WTC11 (cell line): ENCODE results near the gene ERC1. TPM values are rescaled to one million over a fixed set of nuclear protein-coding genes. Genes with fewer than 3 reads are reported as not detected.
"Not testable (repeated sequence)": the region's sequence is repeated elsewhere in the genome, so short reads cannot be mapped to it uniquely, and the experiment has no call there.

Experiments
- ATAC-seq: fragments of 200-7000 bp; cut with Tn5 transposase; 2 replicates; pipeline ENCODE4 v1.10.0; 2021; ENCODE audit warnings: mild to moderate bottlenecking, moderate library complexity
- CTCF ChIA-PET: fragments of 300-600 bp; sonication (Branson Sonifier 250); formaldehyde crosslinking; loops from one replicate; lab custom pipeline; 2021; ENCODE audit warnings: antibody characterized with exemption; lab: Charles Lee
- POLR2A ChIA-PET: fragments of 350-600 bp; sonication (Branson Sonifier 250); formaldehyde crosslinking; loops from one replicate; lab custom pipeline; 2021; ENCODE audit warnings: antibody characterized with exemption; lab: Charles Lee
- DNase-seq: peaks from one replicate; pipeline ENCODE4 v3.0.0; 2021; ENCODE audit warnings: low spot score
- H3K27ac Mint-ChIP-seq: 2 replicates; pipeline ENCODE4 v1.8.0; 2021; ENCODE audit warnings: mixed read lengths
- H3K27me3 Mint-ChIP-seq: 2 replicates; pipeline ENCODE4 v1.8.0; 2021; ENCODE audit warnings: low read depth, mild to moderate bottlenecking, moderate library complexity, mixed read lengths
- H3K36me3 Mint-ChIP-seq: 2 replicates; pipeline ENCODE4 v1.8.0; 2021; ENCODE audit warnings: mixed read lengths
- H3K4me1 Mint-ChIP-seq: 2 replicates; pipeline ENCODE4 v1.8.0; 2022; ENCODE audit warnings: mixed read lengths
- H3K4me3 Mint-ChIP-seq: 2 replicates; pipeline ENCODE4 v1.8.0; 2021; ENCODE audit warnings: mild to moderate bottlenecking, moderate library complexity, mixed read lengths
- H3K9me3 Mint-ChIP-seq: 2 replicates; pipeline ENCODE4 v1.8.0; 2021; ENCODE audit warnings: mixed read lengths
- ATF1 ChIP-seq: sonication (generic); formaldehyde crosslinking; IDR thresholded peaks from 2 replicates; pipeline ENCODE4 v1.8.1; 2023; ENCODE audit warnings: mild to moderate bottlenecking, moderate library complexity, missing genetic modification reagents
- E2F1 ChIP-seq: sonication (generic); formaldehyde crosslinking; IDR thresholded peaks from 2 replicates; pipeline ENCODE4 v1.8.0; 2022; ENCODE audit warnings: mild to moderate bottlenecking, missing genetic modification reagents
- E2F5 ChIP-seq: sonication (generic); formaldehyde crosslinking; IDR thresholded peaks from 2 replicates; pipeline ENCODE4 v1.8.1; 2022; ENCODE audit warnings: mild to moderate bottlenecking, moderate library complexity, missing genetic modification reagents
- ERG ChIP-seq: fragments of 250-450 bp; sonication (Bioruptor Pico); IDR thresholded peaks from 2 replicates; pipeline ENCODE4 v1.8.0; 2021; ENCODE audit warnings: mild to moderate bottlenecking
- FOXJ3 ChIP-seq: sonication (generic); formaldehyde crosslinking; IDR thresholded peaks from 2 replicates; pipeline ENCODE4 v1.9.0; 2021; ENCODE audit warnings: missing genetic modification reagents, mild to moderate bottlenecking, borderline replicate concordance
- GABPB1 ChIP-seq: sonication (generic); formaldehyde crosslinking; IDR thresholded peaks from 2 replicates; pipeline ENCODE4 v1.8.1; 2023; ENCODE audit warnings: mild to moderate bottlenecking, missing genetic modification reagents
- HMGA2 ChIP-seq: fragments of 250-450 bp; sonication (Bioruptor Pico); IDR thresholded peaks from 2 replicates; pipeline ENCODE4 v1.4.0; 2021; ENCODE audit warnings: mild to moderate bottlenecking, moderate library complexity
- KAT7 ChIP-seq: sonication (generic); formaldehyde crosslinking; IDR thresholded peaks from 2 replicates; pipeline ENCODE4 v1.8.1; 2023; ENCODE audit warnings: missing genetic modification reagents, mild to moderate bottlenecking, borderline replicate concordance
- MLX ChIP-seq: sonication (generic); formaldehyde crosslinking; IDR thresholded peaks from 2 replicates; pipeline ENCODE4 v1.8.1; 2023; ENCODE audit warnings: mild to moderate bottlenecking, missing genetic modification reagents, moderate library complexity
- SMAD3 ChIP-seq: sonication (generic); formaldehyde crosslinking; IDR thresholded peaks from 2 replicates; pipeline ENCODE4 v1.8.0; 2022; ENCODE audit warnings: missing genetic modification reagents, mild to moderate bottlenecking, borderline replicate concordance
- USF2 ChIP-seq: sonication (generic); formaldehyde crosslinking; IDR thresholded peaks from 2 replicates; pipeline ENCODE4 v1.8.1; 2023; ENCODE audit warnings: mild to moderate bottlenecking, missing genetic modification reagents, moderate library complexity
- ZMAT4 ChIP-seq: fragments of 250-450 bp; sonication (Bioruptor Pico); IDR thresholded peaks from 2 replicates; pipeline ENCODE4 v1.9.0; 2021; ENCODE audit warnings: mild to moderate bottlenecking
- ZNF232 ChIP-seq: sonication (generic); formaldehyde crosslinking; IDR thresholded peaks from 2 replicates; pipeline ENCODE4 v1.8.0; 2022; ENCODE audit warnings: mild to moderate bottlenecking, missing genetic modification reagents
- ZNF416 ChIP-seq: fragments of 250-450 bp; sonication (Bioruptor Pico); IDR thresholded peaks from 2 replicates; pipeline ENCODE4 v1.9.0; 2021; ENCODE audit warnings: mild to moderate bottlenecking, inconsistent platforms
- ZNF512 ChIP-seq: sonication (generic); formaldehyde crosslinking; IDR thresholded peaks from 2 replicates; pipeline ENCODE4 v1.8.1; 2022; ENCODE audit warnings: missing genetic modification reagents, borderline replicate concordance
- total RNA-seq: library from RNA; stranded (reverse); gene quantifications from 3 replicates; pipeline ENCODE4 v1.2.3, GENCODE V29; 2021

Gene ERC1
- total RNA-seq, 1 experiment from 2014 or later: 47.5 TPM

GRCh38 chr12:1099158-1099557, 108.1 kb downstream of the ERC1 start:
- Mint-ChIP-seq H3K27ac (no peak overlapping the region), H3K36me3 (no peaks in the 10 kb centered on the region), H3K4me1 (peaks cover 31% of the 10 kb centered on the region), H3K9me3 (no peaks in the 10 kb centered on the region), H3K27me3 (no peaks in the 10 kb centered on the region), H3K4me3 (no peak overlapping the region)
- ATAC-seq: no peak
- ChIA-PET CTCF (interaction anchor here (1.7 kb wide), 1 partner anchor 19 kb away, joined by 5 read pairs; no protein-coding TSS in a partner anchor), POLR2A (no interaction called here)
- no peak for DNase-seq
- TF ChIP-seq USF2 (CRISPR knock-in tag) (no peak), ZNF512 (no peak), GABPB1 (no peak)

- DNase-seq, POLR2A ChIA-PET, H3K27me3 Mint-ChIP-seq, H3K9me3 Mint-ChIP-seq, H3K4me3 Mint-ChIP-seq, H3K36me3 Mint-ChIP-seq, H3K27ac Mint-ChIP-seq, ATAC-seq: not testable (repeated sequence)
- CTCF ChIA-PET: interaction anchor here (1.7 kb wide), 1 partner anchor 18 kb away, joined by 5 read pairs; no protein-coding TSS in a partner anchor
- peaks cover 31% of the 10 kb centered on the region for H3K4me1 Mint-ChIP-seq
Observed at GRCh38 chr12:1099618-1100017, 108.6 kb downstream of the ERC1 start.

- H3K4me1 Mint-ChIP-seq: peaks cover 31% of the 10 kb centered on the region
- no peaks in the 10 kb centered on the region for H3K27me3 Mint-ChIP-seq
- TF ChIP-seq SMAD3 (no peak), ZNF512 (no peak), KAT7 (CRISPR knock-in tag) (no peak), HMGA2 (CRISPR knock-in tag) (no peak), ATF1 (CRISPR knock-in tag) (no peak), E2F1 (CRISPR knock-in tag) (no peak), ZNF416 (CRISPR knock-in tag) (no peak), E2F5 (no peak), ZMAT4 (CRISPR knock-in tag) (no peak), ZNF232 (no peak), FOXJ3 (no peak), MLX (no peak), ERG (CRISPR knock-in tag) (no peak), USF2 (CRISPR knock-in tag) (no peak)
- TF ChIP-seq, all 79 proteins: peak for 0
- ATAC-seq (no peak), DNase-seq (no peak)
- Mint-ChIP-seq H3K27ac (no peak overlapping the region), H3K36me3 (no peaks in the 10 kb centered on the region), H3K4me3 (no peak overlapping the region), H3K9me3 (no peaks in the 10 kb centered on the region)
- ChIA-PET POLR2A (no interaction called here), CTCF (interaction anchor here (1.2 to 1.8 kb wide), 4 partner anchors 9 to 196 kb away, joined by 3 to 12 read pairs (median 5); no protein-coding TSS in a partner anchor)
Observed at GRCh38 chr12:1102115-1102514, 111.1 kb downstream of the ERC1 start.
